ENCODE results near the gene LCNL1. TPM values are rescaled to one million over a fixed set of nuclear protein-coding genes. Genes with fewer than 3 reads are reported as not detected.

The LCNL1 gene
- total and polyA plus RNA-seq, 2 of the 13 experiments (the other 11 are each of a cell fraction or from before 2014, with no cell fraction given): not detected

DNA sequence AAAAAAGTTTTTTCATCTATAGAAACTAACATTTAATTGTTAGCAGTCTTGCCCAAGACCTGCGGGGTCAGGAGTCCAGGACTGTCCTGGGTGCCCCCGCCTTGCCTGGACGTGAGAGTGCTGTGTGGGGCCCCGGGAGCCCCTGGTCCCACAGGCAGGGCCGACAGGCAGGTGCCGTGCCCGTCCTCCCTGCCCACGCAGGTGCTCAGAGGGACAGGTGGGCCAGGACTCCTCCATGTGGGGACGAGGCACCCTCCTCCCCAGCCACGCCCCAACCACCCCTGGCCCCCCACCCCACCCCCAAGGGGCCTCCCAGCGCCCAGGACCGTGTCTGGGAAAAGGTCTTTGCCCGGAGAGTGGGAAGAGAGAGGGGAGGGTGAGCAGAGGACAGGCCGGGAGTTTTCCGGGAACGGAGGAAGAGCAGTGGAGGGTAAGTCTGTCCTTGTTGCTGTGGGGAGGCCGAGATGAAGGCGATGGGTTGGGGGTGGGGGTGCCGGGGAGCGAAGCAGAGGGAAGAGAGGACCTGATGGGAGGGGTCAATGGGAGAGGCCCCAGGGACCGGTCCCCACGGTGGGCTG, 33.5 kb upstream of the LCNL1 start (continued):
- TF ChIP-seq EP300 (IDR thresholded peaks at IDR 0.05; ENCODE audit: low read depth in 2 of 2, low read length in 2 of 2): 0 out of 4 replicates have a peak, but pooled peaks of 1 of the 2 experiments have one; percentile 5
- TF ChIP-seq EP300 (CRISPR knock-in tag; IDR thresholded peaks at IDR 0.05; ENCODE audit: borderline replicate concordance): no peak
- TF ChIP-seq, protein P1, sequence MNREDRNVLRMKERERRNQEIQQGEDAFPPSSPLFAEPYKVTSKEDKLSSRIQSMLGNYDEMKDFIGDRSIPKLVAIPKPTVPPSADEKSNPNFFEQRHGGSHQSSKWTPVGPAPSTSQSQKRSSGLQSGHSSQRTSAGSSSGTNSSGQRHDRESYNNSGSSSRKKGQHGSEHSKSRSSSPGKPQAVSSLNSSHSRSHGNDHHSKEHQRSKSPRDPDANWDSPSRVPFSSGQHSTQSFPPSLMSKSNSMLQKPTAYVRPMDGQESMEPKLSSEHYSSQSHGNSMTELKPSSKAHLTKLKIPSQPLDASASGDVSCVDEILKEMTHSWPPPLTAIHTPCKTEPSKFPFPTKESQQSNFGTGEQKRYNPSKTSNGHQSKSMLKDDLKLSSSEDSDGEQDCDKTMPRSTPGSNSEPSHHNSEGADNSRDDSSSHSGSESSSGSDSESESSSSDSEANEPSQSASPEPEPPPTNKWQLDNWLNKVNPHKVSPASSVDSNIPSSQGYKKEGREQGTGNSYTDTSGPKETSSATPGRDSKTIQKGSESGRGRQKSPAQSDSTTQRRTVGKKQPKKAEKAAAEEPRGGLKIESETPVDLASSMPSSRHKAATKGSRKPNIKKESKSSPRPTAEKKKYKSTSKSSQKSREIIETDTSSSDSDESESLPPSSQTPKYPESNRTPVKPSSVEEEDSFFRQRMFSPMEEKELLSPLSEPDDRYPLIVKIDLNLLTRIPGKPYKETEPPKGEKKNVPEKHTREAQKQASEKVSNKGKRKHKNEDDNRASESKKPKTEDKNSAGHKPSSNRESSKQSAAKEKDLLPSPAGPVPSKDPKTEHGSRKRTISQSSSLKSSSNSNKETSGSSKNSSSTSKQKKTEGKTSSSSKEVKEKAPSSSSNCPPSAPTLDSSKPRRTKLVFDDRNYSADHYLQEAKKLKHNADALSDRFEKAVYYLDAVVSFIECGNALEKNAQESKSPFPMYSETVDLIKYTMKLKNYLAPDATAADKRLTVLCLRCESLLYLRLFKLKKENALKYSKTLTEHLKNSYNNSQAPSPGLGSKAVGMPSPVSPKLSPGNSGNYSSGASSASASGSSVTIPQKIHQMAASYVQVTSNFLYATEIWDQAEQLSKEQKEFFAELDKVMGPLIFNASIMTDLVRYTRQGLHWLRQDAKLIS (CRISPR knock-in tag; IDR thresholded peaks at IDR 0.05): no peak
- peak; percentile 54; the same call in 1 of the 2 replicates for TF ChIP-seq PAXIP1 (CRISPR knock-in tag; conservative IDR thresholded peaks at IDR 0.05)
- TF ChIP-seq SSRP1 (CRISPR knock-in tag; IDR thresholded peaks at IDR 0.05): 0 out of 2 replicates have a peak, but pooled peaks have one; percentile 19
- no peak for TF ChIP-seq IRF2 (CRISPR knock-in tag; IDR thresholded peaks at IDR 0.05)
- TF ChIP-seq KMT2B (CRISPR knock-in tag; IDR thresholded peaks at IDR 0.05): no peak
- TF ChIP-seq ZNF782 (CRISPR knock-in tag; IDR thresholded peaks at IDR 0.05; ENCODE audit: borderline replicate concordance): no peak
- 0 out of 2 replicates have a peak, but pooled peaks have one; percentile 15 for TF ChIP-seq PPARG (CRISPR knock-in tag; conservative IDR thresholded peaks at IDR 0.05)
- TF ChIP-seq KLF9 (CRISPR knock-in tag; IDR thresholded peaks at IDR 0.05; ENCODE audit: low read depth): no peak
- peak; percentile 52 for TF ChIP-seq DPF2 (CRISPR knock-in tag; IDR thresholded peaks at IDR 0.05; ENCODE audit: borderline replicate concordance, low read depth)
- TF ChIP-seq TP53 (CRISPR knock-in tag; conservative IDR thresholded peaks at IDR 0.05): no peak
- TF ChIP-seq ZNF772 (CRISPR knock-in tag; IDR thresholded peaks at IDR 0.05): no peak
- TF ChIP-seq HNF4G (IDR thresholded peaks at IDR 0.05; ENCODE audit: borderline replicate concordance, low read depth, low read length): peak; percentile 50; the same call in 1 of the 2 replicates
- TF ChIP-seq HNF4G (CRISPR knock-in tag; IDR thresholded peaks at IDR 0.05; ENCODE audit: borderline replicate concordance, low read depth): no peak
- TF ChIP-seq, protein P2, sequence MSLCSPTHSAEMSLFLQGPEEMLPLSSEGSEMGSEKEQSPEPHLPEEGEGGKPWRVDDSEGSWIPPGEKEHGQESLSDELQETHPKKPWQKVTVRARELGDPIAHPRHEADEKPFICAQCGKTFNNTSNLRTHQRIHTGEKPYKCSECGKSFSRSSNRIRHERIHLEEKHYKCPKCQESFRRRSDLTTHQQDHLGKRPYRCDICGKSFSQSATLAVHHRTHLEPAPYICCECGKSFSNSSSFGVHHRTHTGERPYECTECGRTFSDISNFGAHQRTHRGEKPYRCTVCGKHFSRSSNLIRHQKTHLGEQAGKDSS (CRISPR knock-in tag; IDR thresholded peaks at IDR 0.05; ENCODE audit: borderline replicate concordance, low read depth): peak; percentile 44; the same call in 1 of the 2 replicates
- TF ChIP-seq ZNF263 (CRISPR knock-in tag; IDR thresholded peaks at IDR 0.05): peak; percentile 97
- TF ChIP-seq ZNF678 (CRISPR knock-in tag; IDR thresholded peaks at IDR 0.05): 0 out of 2 replicates have a peak, but pooled peaks have one; percentile 30
- peak; percentile 77 for TF ChIP-seq ZNF777 (CRISPR knock-in tag; IDR thresholded peaks at IDR 0.05)
- TF ChIP-seq, protein P3, sequence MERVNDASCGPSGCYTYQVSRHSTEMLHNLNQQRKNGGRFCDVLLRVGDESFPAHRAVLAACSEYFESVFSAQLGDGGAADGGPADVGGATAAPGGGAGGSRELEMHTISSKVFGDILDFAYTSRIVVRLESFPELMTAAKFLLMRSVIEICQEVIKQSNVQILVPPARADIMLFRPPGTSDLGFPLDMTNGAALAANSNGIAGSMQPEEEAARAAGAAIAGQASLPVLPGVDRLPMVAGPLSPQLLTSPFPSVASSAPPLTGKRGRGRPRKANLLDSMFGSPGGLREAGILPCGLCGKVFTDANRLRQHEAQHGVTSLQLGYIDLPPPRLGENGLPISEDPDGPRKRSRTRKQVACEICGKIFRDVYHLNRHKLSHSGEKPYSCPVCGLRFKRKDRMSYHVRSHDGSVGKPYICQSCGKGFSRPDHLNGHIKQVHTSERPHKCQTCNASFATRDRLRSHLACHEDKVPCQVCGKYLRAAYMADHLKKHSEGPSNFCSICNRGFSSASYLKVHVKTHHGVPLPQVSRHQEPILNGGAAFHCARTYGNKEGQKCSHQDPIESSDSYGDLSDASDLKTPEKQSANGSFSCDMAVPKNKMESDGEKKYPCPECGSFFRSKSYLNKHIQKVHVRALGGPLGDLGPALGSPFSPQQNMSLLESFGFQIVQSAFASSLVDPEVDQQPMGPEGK (CRISPR knock-in tag; IDR thresholded peaks at IDR 0.05): peak; percentile 88
